ENCODE data around the gene ARHGAP18.

ARHGAP18 gene

DNA sequence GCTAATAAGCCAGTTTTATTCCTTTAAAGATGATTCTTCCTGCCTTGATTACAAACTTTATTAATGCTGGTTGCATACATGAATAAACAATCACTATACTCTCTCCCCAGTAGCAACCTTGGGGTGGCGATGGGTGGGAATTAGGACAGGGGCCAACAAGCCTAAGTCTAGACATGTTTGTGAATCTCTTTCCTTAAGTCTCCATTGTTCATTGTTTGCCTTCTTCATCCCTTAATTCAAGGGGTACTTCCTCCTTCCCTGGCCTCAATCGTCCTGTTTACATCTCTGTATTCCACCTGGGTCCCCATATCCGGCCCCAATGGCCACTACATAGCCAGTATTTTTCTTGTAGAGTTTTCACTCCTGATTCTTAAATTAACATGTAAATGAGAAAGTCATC is 66.0 kb downstream of the ARHGAP18 start:
- no peak for DNase-seq (ENCODE audit: low read depth in 2 of 2)

DNA sequence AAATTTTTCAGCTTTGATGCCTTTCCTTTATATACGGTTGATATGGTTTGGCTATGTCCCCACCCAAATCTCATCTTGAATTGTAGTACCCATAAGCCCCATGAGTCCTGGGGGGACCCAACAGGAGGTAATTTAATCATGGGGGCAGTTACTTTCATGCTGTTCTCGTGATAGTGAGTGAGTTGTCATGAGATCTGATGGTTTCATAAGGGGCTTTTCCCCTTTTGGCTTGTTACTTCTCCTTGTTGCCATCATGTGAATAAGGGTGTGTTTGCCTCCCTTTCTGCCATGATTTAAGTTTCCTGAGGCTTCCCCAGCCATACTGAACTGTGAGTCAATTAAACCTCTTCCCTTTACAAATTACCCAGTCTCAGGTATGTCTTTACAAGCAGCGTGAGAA is 66.8 kb downstream of the ARHGAP18 start:
- DNase-seq (ENCODE audit: low read depth in 2 of 2) = no peak

DNA sequence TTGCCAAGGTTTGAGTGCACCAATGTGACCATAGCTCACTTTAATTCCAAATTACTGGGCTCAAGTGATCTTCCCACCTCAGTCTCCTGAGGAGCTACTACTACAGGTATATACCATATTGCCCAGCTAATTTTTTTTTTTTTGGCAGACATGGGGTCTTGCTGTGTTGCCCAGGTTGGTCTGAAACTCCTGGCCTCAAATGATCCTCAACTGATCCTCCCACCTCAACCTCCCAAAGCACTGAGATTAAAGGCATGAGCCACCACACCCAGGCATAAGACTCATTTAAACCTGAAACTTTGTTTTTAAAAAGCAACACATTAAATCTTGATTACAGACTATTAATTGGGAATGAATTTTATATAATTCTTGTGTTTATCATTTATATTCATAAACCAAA is 67.7 kb downstream of the ARHGAP18 start:
- no peak for DNase-seq (ENCODE audit: low read depth in 2 of 2)

DNA sequence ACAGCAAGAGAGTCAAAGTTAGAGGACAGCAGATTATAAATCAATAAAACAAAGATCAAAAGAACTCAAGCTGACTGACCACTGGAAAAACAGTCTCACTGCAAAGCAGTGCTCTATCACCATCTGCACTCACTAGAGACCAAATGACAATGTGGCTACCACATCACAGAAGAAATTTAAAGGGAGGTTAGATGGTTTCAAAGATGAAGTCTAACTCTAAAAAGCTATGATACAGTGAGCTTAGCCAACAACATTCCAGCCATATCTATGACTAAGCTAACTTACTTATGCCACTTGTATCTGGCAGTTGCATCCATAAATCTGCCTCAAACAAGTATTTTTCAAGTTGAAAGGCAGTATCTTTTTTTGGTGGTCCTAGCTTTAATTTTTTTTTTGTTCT is 68.6 kb downstream of the ARHGAP18 start:
- no peak for DNase-seq (ENCODE audit: low read depth in 2 of 2)

DNA sequence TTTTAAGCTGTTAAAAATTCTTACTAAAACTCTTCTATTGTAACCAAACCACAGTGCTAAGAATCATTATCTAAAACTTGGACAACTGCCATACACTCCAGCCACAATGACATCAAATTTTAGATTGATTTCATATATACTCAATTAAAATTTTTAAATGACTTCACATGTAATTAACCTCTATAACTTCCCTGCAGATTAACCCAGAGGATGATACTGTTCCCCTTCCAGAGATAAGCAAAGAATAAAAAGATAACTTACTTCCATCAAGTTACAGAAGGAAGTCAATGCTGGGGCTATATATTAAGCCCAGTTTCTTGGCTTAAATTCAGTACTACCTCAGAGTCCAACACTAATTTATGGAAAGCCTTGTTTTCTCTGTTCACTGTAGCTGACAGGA is 71.3 kb downstream of the ARHGAP18 start:
- DNase-seq (ENCODE audit: low read depth in 2 of 2) = no peak

DNA sequence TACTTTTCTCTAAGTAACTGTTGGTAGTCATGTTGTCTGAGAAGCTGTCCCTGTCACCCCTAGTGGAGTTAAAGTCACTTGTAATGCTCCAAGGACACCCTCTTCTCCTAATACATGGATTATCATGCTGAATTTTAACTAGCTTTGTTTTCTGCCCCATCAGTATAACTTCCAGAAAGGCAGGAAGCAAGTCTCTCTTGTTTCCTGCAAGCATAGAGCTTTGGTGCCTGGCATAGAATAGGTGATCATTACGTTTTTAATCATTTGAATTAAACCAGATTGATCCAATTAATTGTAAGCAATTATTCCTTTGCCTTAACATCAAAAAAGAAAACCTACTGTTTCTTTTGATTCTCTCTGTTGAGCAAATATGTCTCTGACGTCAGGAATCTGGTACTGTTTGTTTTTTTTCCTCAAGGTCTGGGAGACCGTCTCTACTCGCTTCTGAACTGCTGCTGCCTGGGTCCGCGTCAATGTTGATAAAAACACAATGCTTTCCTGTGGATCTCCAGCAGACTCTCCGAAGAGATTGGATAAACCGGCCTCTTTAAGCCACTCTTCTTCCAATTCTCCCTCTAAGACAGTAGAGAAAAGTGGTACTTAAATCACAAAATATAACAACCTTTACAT is 71.8 kb downstream of the ARHGAP18 start:
- no peak for DNase-seq (ENCODE audit: low read depth in 2 of 2)

DNA sequence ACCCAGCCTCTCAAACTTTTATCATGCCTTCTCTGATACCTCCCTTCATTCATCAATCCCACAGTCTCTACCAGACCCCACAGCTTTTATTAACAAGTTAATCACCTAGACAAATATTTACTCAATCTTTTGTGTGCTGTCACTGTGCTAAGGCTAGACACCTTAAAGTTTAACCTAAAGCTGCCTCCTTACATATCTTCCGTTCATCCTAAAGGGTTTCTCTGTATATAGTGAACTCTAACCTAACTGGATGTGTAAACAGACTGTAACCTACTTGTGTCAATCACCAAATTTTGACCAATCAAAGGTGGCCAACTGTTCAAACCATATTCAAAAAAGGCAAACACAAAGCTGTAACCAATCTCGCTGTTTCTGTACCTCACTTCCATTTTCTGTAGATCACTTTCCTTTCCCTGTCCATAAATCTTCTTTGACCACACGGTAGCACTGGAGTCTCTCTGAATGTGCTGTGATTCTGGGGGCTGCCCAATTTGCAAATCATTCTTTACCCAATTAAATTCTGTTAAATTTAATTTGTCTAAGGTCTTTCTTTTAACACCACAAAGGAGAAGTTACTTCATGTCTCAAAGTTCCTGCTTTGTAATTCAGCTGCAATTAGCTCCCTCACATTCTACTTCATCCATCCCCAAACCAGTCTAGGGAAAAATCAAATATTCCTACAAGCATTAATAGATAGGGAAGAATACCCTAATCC is 72.5 kb downstream of the ARHGAP18 start:
- no peak for DNase-seq (ENCODE audit: low read depth in 2 of 2)

DNA sequence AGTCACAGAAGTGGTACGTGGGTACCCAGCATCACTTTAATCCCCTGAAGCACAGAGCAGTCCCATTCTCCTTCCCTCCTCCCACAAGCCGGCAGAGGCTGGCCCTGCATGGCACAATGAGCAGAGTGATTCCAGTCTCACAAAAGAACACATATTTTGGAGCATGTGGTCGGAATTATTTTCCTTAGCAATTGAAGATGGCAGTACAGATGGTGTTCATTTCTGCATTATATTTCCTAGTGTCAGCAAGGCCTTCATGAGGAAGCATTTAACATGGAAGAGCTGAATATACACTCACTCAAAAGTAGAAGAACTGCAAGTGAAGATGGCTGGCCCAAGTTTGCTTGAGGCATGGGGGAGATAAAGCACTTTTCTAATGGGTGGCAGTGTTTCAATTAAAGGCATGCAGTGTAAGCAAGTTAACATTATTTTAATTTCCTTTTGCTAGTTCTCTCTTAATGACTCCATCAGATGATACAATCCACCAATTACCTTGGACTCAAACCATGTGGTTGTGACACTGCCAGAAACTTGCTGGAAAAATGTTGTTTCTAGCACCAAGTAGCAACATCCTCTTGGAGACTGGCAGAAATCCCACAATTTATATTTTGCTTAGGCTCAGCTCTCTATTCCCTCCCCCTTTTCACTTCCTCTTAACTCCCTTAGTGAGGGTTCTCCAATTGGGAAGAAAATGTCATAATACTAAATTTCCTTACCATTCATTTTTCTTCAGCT is 74.4 kb downstream of the ARHGAP18 start:
- no peak for DNase-seq (ENCODE audit: low read depth in 2 of 2)

DNA sequence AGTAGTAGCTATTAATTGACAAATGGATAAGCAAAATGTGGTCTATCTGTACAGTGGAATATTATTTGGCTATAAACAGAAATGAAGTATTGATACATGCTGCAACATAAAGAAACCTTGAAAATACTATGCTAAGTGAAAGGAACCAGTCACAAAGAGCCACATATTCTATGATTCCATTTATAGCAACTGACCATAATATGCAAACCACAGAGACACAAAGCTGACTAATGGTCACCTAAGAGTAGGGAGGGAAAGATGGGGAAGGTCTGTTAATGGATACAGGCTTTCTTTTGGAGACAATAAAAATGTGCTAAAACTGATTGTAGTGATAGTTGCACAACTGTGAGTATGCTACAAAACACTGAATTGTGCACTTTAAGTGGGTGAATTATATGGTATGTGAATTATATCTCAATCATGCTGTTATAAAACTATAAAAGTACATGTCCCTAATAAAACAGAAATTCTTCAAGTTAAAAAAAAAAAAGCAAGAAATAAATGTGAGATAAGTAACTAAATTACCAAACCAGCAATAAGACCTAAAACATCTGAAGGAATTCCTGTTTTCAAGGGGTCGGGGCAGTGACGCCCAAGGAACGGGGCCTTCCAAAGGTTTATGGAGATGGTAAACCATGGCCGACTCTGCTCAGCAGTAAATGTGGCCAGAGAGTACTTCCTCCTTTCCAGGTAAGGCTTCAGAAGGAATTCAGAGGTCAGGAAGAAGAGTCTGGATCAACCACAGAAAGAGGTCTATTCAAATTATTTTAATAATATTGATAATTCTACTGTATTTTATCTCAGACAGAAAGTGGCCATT is 75.4 kb downstream of the ARHGAP18 start:
- DNase-seq (ENCODE audit: low read depth in 2 of 2) = no peak

DNA sequence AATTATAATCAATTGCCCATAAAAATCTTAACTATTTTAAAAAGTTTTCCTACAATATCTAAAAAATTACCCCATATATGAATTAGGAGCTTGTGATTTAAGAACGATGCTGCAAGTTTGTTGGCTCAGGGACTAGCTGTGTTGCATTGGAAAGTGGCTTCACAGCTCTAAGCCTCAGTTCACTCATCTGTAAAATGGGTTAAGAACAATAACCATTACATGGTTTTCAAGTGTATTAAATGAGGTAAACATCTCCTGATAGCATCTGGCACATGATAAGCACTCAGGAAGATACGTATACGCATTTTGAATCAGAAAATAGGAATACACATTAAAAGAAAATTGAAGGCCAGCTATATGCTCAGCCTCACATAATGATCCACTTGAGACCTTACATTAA is 76.4 kb downstream of the ARHGAP18 start:
- no peak for DNase-seq (ENCODE audit: low read depth in 2 of 2)

DNA sequence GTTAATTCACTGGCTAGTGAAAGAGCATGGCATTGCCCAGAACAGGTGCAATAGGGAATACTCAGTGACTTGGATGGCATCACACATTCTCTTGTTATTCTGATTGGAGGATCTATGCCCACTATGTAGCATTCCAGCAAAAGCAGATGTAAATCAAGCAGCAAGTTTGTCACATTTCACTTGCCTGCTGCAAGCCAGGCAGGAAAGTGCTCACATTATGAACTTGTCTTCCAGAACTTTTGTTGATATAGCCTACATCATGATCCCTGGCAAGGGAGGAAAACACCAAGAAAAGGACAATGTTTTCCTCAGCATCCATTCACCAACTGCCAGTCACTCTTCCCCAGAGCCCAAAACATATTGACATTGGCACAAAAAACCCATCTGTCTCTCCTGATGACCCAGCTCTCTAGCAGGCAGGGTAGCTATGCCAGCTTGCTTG is 77.8 kb downstream of the ARHGAP18 start:
- DNase-seq (ENCODE audit: low read depth in 2 of 2) = no peak

DNA sequence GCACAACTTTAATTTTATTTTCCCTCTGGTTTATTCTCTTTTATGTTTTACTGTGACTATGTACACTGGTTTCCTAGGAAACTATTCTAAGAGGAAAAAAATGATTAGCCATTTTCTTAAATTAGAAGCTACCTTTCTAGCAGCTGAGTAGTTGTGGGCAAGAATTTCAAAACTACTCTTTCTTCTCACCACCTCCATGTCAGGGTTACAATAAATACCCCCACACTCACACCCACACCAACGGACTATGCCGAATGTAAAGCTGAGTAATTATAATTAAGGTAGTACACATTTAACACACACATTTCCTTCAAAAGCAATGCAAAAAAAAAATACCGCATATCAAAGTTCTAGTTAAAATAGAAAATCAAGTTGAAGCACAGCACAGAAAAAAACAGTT is 78.9 kb downstream of the ARHGAP18 start:
- no peak for DNase-seq (ENCODE audit: low read depth in 2 of 2)

DNA sequence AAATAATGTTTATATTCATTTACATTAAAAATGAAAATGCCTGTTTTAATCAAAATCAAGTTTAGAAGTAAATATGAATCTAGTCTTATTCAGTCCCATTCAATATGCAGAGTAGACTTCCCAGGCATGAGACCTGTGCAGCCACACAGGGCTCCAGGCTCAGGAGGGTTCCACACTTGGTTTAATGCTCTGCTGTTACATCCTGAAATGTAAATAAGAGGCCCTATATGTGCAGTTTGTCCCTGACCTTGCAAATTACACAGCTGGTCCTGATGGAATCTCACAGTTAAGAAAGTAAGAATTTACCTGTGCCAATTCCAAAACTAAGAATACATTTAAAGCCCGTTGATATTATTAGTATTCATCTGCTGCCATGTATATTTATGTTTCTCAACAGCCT is 79.4 kb downstream of the ARHGAP18 start:
- DNase-seq (ENCODE audit: low read depth in 2 of 2) = no peak

DNA sequence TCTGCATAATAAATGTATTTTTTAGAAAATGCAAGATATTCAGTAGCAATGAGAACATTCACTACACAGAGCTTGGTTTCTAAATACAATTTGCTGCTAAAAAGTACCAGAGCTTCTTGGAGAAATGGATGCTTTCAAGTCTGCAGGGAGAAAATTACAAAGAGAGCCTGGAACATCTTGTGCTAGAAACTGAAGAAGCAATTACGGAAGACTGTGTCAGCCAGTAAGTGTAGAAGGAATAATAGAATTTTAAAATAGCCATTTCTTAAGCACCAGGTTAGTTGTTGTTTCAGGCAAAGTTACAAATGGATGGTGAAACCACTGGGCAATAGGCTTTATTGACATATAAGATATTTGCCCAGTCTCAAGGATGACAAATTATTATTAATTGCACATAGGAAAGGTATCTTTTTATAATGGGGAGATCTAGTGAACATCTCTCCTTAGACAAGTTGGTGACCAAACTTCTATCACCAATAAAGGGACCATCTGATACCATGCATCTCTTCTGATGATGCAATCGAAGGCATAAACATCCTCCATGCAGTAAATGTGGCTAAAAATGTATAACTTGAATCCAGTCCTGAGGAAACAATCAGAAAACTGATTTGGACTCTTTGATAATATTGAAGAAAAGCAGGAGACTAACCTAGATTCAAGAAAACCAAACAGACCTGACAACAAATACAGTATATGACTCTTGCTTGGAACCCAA is 81.7 kb downstream of the ARHGAP18 start:
- DNase-seq (ENCODE audit: low read depth in 2 of 2) = no peak

DNA sequence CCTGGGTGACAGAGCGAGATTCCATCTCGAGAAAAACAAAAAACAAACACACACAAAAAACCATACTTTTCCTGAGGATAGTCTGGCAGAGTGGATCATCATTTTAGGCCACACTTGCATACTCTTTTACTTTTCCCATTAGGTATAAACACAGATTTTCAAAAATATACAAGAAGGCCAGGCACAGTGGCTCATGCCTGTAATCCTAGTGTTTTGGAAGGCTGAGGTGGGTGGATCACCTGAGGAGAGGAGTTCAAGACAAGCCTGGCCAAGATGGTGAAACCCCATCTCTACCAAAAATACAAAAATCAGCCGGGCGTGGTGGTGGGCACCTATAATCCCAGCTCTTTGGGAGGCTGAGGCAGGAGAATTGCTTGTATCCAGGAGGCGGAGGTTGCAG is 85.5 kb downstream of the ARHGAP18 start:
- DNase-seq (ENCODE audit: low read depth in 2 of 2) = no peak

DNA sequence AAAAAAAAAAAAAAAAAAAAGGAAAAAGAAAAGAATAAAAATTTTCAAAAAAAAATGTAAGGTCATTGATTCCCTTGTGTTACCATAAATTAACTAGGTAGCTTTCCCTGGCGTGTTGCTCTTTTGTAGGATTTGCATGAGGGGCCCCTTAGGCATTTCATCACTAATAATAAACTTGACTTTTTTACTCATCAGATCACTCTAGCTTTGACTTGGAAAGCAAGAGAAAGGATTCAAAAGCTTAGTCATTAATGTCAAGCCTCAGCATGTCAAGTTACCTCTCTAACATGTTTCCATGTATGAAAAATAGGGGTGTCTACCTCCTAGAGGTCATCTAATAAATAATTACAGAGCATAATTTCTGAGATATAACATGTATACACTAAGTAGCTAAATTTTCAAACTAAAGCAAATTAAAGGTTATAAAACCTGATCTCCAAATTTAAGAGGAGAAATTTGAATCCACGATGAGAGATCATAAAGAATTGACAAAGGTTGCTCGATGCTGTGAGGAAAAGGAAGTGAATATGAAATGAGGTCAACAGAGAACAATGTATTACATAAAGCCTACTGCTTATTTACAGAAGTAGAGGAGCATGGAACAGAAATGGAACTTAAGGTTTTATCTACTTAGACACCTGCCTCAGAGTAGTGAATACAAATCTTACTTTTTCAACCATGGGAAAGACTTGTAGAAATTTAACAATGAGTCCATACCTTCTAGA is 86.8 kb downstream of the ARHGAP18 start:
- DNase-seq (ENCODE audit: low read depth in 2 of 2) = no peak

DNA sequence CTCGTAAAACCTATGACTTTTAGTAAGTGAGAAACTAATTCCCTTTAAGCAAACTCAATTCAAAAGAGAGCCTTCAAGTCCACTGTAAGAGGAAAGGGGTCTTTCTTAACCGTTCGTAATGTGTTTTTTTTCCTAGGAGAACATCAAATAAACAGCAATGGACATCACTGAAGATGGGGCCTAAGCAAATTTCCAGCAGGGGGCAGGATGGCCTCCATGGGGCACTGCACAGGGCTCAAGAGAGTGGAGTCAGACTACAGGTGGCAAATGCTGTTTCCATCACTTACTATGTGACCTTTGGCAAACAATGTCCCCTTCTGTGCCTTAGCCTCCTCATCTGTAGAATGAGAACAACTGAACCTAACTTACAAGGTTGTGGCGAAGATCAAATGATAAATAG is 88.7 kb downstream of the ARHGAP18 start:
- peak in 1 of 2 donors; percentile 15 for DNase-seq (ENCODE audit: low read depth in 2 of 2)

DNA sequence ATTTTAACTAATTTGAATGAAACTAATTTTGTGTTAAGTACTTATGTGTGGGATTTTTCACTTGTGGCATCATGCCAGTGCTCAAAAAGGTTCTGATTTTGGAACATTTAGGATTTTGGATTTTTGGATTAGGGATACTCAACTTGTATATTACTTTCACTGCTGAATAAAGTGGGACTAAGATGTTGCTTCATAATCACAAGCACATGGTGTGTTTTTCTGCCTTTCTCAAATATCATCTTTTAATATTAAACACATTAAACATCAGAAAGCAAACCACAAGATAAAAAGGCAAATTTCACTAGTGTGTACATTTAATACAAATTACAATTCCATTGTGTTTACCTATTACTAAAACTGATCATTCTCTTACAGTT is 89.8 kb downstream of the ARHGAP18 start:
- DNase-seq (ENCODE audit: low read depth in 2 of 2) = no peak

DNA sequence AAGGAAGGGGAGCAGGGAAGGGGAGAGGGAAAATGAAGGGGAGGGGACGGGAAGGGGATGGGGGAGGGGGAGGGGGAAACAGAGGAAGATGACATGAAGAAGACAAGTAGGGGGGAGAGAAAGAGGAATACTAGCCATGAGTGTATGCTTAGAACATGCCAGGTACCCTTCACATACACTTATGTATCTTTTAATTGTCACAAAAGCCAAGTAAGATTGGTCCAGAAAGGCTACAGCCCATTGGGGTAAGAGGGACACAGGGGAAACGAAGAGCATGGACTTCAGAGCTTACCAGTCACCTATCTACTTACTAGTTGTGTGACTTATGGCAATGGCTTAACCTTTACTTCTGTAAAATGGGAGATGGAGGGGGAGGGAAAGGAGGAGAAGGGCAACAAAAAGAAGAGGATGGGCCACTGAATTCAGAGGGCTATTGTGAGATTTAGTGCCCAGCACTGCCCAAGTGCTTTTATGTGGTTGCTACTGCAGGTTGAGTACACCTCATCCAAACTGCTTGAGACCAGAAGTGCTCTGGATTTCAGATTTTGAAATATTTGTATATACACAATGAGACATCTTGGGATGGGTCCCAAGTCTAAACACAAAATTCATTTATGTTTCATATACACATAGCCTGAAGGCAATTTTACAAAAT is 90.3 kb downstream of the ARHGAP18 start:
- DNase-seq (ENCODE audit: low read depth in 2 of 2) = no peak

DNA sequence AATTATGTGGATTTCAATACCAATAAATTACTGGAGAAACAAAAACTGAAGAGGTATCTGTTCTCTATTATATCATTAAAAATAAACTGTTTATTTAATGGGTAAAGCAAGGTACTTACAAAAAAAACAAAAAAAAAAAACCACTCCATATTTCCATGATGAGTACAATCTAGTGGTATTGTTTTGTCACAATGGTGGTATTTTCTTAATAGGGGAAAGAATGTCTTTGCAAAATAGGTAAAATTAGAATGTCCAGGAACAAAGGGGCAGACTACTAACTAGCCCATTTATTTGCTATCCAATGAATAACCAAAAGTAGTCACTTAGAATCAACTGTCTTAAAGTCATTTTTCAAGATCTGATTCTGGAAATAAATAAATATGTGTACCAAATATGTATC is 92.0 kb downstream of the ARHGAP18 start:
- no peak for DNase-seq (ENCODE audit: low read depth in 2 of 2)

Measured in stimulated activated CD4-positive, alpha-beta T cell treated with anti-CD3 and anti-CD28 coated beads, Interleukin-15, amount 100 ng/mL, for 48 hours (primary cell).